Measurements from ENCODE around the gene CADM2. TPM values are rescaled to one million over a fixed set of nuclear protein-coding genes. Genes with fewer than 3 reads are reported as not detected.

CADM2 gene
- total and polyA plus RNA-seq, 12 donors, result 0.12 to 3.0 (median 0.62) TPM

DNA sequence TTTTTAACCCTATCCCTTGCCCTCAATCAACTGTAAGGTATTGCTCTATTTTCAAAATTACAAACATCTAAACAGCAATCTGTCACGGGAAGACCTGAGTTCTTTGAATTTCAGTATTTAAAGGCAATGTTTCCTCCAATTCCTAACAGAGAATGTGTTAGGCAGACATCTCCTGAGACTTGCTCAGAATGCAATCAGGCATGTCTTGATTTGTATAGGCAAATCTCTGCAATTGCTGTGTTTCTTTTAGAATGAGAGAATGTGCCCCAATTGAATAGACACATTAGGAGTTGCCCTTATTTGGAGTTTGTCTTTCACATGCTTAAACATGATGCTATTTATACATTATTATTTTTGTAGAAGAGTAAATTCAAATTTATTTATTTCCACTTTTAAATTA, 205.6 kb downstream of the CADM2 start:
- no peaks in the 10 kb centered on the region for H3K36me3 ChIP-seq
- intact Hi-C loops (cut with DNase I), result no loop called here
- DNase-seq (no peak), ATAC-seq (no peak)
- H3K27me3 ChIP-seq, result no peaks in the 10 kb centered on the region
- H3K4me3 ChIP-seq, result no peak overlapping the region
- no peaks in the 10 kb centered on the region for H3K9me3 ChIP-seq
- no peak overlapping the region for H3K27ac ChIP-seq
- WGBS, 2 donors, result 63 to 66% methylated on average over 1 of the region's 1 CpG
- H3K4me1 ChIP-seq, result no peaks in the 10 kb centered on the region
- TF ChIP-seq, protein P1, sequence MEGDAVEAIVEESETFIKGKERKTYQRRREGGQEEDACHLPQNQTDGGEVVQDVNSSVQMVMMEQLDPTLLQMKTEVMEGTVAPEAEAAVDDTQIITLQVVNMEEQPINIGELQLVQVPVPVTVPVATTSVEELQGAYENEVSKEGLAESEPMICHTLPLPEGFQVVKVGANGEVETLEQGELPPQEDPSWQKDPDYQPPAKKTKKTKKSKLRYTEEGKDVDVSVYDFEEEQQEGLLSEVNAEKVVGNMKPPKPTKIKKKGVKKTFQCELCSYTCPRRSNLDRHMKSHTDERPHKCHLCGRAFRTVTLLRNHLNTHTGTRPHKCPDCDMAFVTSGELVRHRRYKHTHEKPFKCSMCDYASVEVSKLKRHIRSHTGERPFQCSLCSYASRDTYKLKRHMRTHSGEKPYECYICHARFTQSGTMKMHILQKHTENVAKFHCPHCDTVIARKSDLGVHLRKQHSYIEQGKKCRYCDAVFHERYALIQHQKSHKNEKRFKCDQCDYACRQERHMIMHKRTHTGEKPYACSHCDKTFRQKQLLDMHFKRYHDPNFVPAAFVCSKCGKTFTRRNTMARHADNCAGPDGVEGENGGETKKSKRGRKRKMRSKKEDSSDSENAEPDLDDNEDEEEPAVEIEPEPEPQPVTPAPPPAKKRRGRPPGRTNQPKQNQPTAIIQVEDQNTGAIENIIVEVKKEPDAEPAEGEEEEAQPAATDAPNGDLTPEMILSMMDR (IDR thresholded peaks at IDR 0.05), result no peak

DNA sequence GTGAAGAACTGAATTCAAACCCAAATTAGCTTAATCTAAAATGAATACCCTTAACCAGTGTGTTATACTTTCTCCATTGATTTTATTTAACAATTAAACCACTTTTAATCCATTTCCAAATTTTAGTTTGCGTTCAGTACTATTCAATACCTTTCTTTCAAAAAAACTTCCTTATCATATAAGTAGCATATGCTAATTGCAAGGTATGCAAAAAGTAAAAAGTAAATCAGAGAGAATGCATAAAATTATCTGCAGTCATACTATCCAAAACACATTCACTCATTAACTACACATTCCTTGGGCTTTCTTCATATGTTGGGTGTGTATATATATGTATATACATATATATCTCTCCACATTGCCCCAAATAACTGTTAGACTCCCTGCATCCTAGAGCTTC, 208.8 kb downstream of the CADM2 start:
- no peaks in the 10 kb centered on the region for H3K27me3 ChIP-seq
- H3K4me1 ChIP-seq, result no peaks in the 10 kb centered on the region
- DNase-seq (no peak), ATAC-seq (no peak)
- no peaks in the 10 kb centered on the region for H3K9me3 ChIP-seq
- H3K27ac ChIP-seq, result no peak overlapping the region
- TF ChIP-seq, protein P1 (IDR thresholded peaks at IDR 0.05), result no peak
- no peaks in the 10 kb centered on the region for H3K36me3 ChIP-seq
- H3K4me3 ChIP-seq, result no peak overlapping the region
- WGBS, 2 donors, result 92 to 93% methylated on average over 1 of the region's 1 CpG
- intact Hi-C loops (cut with DNase I), result no loop called here

DNA sequence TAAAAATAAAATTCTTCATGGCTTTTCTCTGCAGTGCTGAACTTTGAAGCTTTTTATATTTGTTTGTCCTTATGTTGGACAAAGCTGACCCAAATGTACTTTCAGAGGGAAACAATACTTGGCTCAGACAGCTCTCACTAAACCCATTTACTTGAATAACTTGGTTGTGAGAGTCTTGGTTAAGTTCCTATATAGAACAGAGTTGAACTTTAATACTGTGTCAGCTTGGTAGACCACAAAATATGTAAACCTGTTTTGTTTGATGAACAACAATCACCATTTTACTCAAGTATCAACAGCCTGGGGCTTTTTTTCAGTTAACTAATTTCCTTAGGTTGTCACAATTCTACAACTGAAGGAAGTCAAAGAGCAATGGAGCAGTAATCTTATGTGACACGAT, 211.9 kb downstream of the CADM2 start:
- Histone ChIP-seq H3K36me3 (no peaks in the 10 kb centered on the region), H3K4me1 (no peaks in the 10 kb centered on the region), H3K27me3 (no peaks in the 10 kb centered on the region), H3K27ac (no peak overlapping the region), H3K9me3 (no peaks in the 10 kb centered on the region), H3K4me3 (no peak overlapping the region)
- TF ChIP-seq, protein P1 (IDR thresholded peaks at IDR 0.05), result no peak
- intact Hi-C loops (cut with DNase I), result no loop called here
- WGBS, 2 donors, result 66 to 79% methylated on average over 1 of the region's 1 CpG
- ATAC-seq (no peak), DNase-seq (no peak)

DNA sequence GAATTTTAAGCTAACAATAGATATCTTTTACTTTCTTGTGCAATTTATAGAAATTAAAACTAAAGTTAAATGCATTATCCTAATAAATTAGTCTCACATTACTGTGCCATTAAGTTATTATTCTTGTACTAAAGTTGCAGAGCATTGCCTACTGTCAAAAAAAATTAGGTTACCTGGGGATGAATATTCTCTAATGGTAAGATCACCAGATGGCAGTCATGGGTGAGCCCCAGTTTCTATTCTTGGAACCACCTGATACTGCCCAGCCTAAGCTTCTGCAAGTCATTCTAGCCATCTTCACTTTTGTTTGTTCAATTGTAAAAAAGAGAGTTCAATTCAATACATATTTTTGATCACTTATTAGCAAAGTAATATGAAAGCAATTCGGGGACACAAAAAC, 213.2 kb downstream of the CADM2 start:
- H3K4me1 ChIP-seq, result no peaks in the 10 kb centered on the region
- no peaks in the 10 kb centered on the region for H3K9me3 ChIP-seq
- TF ChIP-seq, protein P1 (IDR thresholded peaks at IDR 0.05), result no peak
- no peaks in the 10 kb centered on the region for H3K36me3 ChIP-seq
- no peak for DNase-seq
- H3K27me3 ChIP-seq, result no peaks in the 10 kb centered on the region
- WGBS, 2 donors, result 82 to 93% methylated on average over 1 of the region's 1 CpG
- no peak overlapping the region for H3K4me3 ChIP-seq
- intact Hi-C loops (cut with DNase I), result no loop called here
- H3K27ac ChIP-seq, result no peak overlapping the region
- no peak for ATAC-seq

DNA sequence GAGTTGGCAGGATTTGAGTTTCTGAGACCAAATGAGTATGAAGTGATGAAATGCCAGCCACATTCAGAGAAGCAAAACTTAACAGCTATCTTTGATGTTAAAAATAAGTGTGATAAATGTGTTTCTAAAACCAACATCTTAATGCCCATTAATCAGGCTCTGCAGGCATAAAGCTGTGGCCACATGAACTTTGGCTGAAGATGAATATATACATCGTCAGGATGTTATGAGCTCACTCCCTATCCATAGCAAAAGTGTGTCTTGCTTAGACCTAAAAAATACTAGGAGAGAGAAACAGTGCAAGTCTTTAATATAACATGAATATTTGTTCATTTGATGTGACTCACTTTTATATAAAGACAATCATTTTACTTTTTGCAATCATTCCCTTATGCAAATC, 218.0 kb downstream of the CADM2 start:
- Histone ChIP-seq H3K4me3 (no peak overlapping the region), H3K36me3 (no peaks in the 10 kb centered on the region), H3K27ac (no peak overlapping the region), H3K9me3 (no peaks in the 10 kb centered on the region), H3K4me1 (no peaks in the 10 kb centered on the region), H3K27me3 (no peaks in the 10 kb centered on the region)
- 69 to 85% methylated on average over 1 of the region's 1 CpG for WGBS, 2 donors
- TF ChIP-seq, protein P1 (IDR thresholded peaks at IDR 0.05), result no peak
- intact Hi-C loops (cut with DNase I), result no loop called here
- no peak for DNase-seq
- ATAC-seq, result no peak
